HCT116 (cell line): Measurements from ENCODE around the gene GJB5. TPM values are rescaled to one million over a fixed set of nuclear protein-coding genes. Genes with fewer than 3 reads are reported as not detected.

Experiments used
- ATAC-seq: fragments of 200-7000 bp; cut with Tn5 transposase; 2 replicates; pipeline ENCODE4 v1.9.1; 2020; ENCODE audit warnings: mild to moderate bottlenecking, moderate library complexity
- BruUV-seq: library from RNA; stranded (reverse); fragments of 400-500 nt; replicated peaks from 2 replicates; lab custom pipeline; 2021; lab: Mats Ljungman, UMichigan
- CTCF ChIA-PET: fragments of 300-600 bp; sonication (Branson Sonifier 250); formaldehyde crosslinking; loops from one replicate; lab custom pipeline; 2021; ENCODE audit warnings: antibody characterized with exemption; lab: Charles Lee
- POLR2A ChIA-PET: fragments of 300-600, 350-600 bp; sonication (Branson Sonifier 250); formaldehyde crosslinking; loops from one replicate; lab custom pipeline; 2021; ENCODE audit warnings: antibody characterized with exemption; lab: Charles Lee
- RAD21 ChIA-PET, 2 experiments: fragments of 300-600 bp; sonication (Branson Sonifier 250); formaldehyde crosslinking; loops; one replicate each; lab custom pipeline; 2023; ENCODE audit warnings: low total read pairs in 2 of 2; ENCODE audit not compliant: uncharacterized antibody in 2 of 2, unreplicated experiment in 2 of 2, low non-redundant PET in 1 of 2; lab: Charles Lee
- DNase-seq: peaks from one replicate; pipeline ENCODE4 v3.0.0-alpha.2; 2010; ENCODE audit warnings: low read depth, low spot score
- H2AFZ ChIP-seq: fragments of 200-600 bp; shearing (Covaris generic), sonication (generic); 2 replicates; pipeline ENCODE4 v1.6.1; 2017; ENCODE audit warnings: low read depth, mixed run types, mixed read lengths, antibody characterized with exemption, low read length; ENCODE audit not compliant: poor library complexity, severe bottlenecking
- H3K27ac ChIP-seq: 2 replicates; pipeline ENCODE4 v1.5.1; 2012; ENCODE audit warnings: low read depth, low read length
- H3K27me3 ChIP-seq: fragments of 200-600 bp; sonication (generic); 2 replicates; pipeline ENCODE4 v1.6.1; 2016; ENCODE audit warnings: mixed run types, low read length, mixed read lengths; ENCODE audit not compliant: insufficient read depth
- H3K36me3 ChIP-seq, 2 experiments: fragments of 200-500 bp in 1 of 2; fragments of 200-600 bp in 1 of 2; sonication (Bioruptor generic) in 1 of 2; sonication (generic) in 1 of 2; 2 replicates each; pipeline versions ENCODE4 v1.5.1 to v1.6.1; 2014 to 2016; ENCODE audit warnings: low read length in 2 of 2, inconsistent platforms in 1 of 2, mixed read lengths in 1 of 2, mixed run types in 1 of 2; ENCODE audit not compliant: insufficient read depth in 2 of 2, control insufficient read depth in 1 of 2
- H3K4me1 ChIP-seq, 2 experiments: fragments of 200-600 bp in 1 of 2; sonication (generic) in 1 of 2; 2 replicates each; pipeline versions ENCODE4 v1.5.1 to v1.6.1; 2012 to 2017; ENCODE audit warnings: low read length in 2 of 2, inconsistent platforms in 1 of 2, mild to moderate bottlenecking in 1 of 2, mixed read lengths in 1 of 2, mixed run types in 1 of 2, moderate library complexity in 1 of 2; ENCODE audit not compliant: insufficient read depth in 2 of 2, control insufficient read depth in 1 of 2
- H3K4me2 ChIP-seq: fragments of 200-600 bp; sonication (generic); 2 replicates; pipeline ENCODE4 v1.6.1; 2017; ENCODE audit warnings: mixed run types, low read length, mixed read lengths
- H3K4me3 ChIP-seq, 2 experiments: fragments of 200-600 bp in 1 of 2; sonication (generic) in 1 of 2; replicated peaks in 1 of 2; 2 replicates each; pipeline ENCODE4 v1.5.1; 2011 to 2016; ENCODE audit warnings: low read length in 2 of 2, control low read depth in 1 of 2, low read depth in 1 of 2, mild to moderate bottlenecking in 1 of 2, mixed read lengths in 1 of 2, mixed run types in 1 of 2
- H3K79me2 ChIP-seq: fragments of 200-600 bp; sonication (generic); 2 replicates; pipeline ENCODE4 v1.6.1; 2017; ENCODE audit warnings: mild to moderate bottlenecking, mixed run types, low read length, moderate library complexity, mixed read lengths; ENCODE audit not compliant: insufficient read depth
- H3K9ac ChIP-seq: fragments of 200-600 bp; sonication (generic); 2 replicates; pipeline ENCODE4 v1.6.1; 2016; ENCODE audit warnings: low read length, mixed read lengths
- H3K9me2 ChIP-seq: fragments of 200-600 bp; sonication (generic), shearing (Covaris generic); 2 replicates; pipeline ENCODE4 v1.6.1; 2017; ENCODE audit warnings: mixed run types, mild to moderate bottlenecking, moderate library complexity; ENCODE audit not compliant: insufficient read depth
- H3K9me3 ChIP-seq, 2 experiments: fragments of 200-500 bp in 1 of 2; fragments of 200-600 bp in 1 of 2; sonication (Bioruptor generic) in 1 of 2; sonication (generic) in 1 of 2; 2 replicates each; pipeline ENCODE4 v1.6.1; 2014 to 2017; ENCODE audit warnings: low read length in 2 of 2, mixed read lengths in 2 of 2, inconsistent platforms in 1 of 2, low read depth in 1 of 2, mild to moderate bottlenecking in 1 of 2, mixed run types in 1 of 2, moderate library complexity in 1 of 2; ENCODE audit not compliant: control insufficient read depth in 1 of 2, insufficient read depth in 1 of 2
- H4K20me1 ChIP-seq: fragments of 200-600 bp; sonication (generic), shearing (Covaris generic); 2 replicates; pipeline ENCODE4 v1.6.1; 2017; ENCODE audit warnings: mixed run types, mild to moderate bottlenecking, moderate library complexity; ENCODE audit not compliant: insufficient read depth
- EZH2phosphoT487 ChIP-seq: fragments of 200-600 bp; IDR thresholded peaks from 2 replicates; pipeline ENCODE4 v1.6.1; 2018; ENCODE audit warnings: antibody characterized with exemption, borderline replicate concordance
- RAD21 ChIP-seq: IDR thresholded peaks from 2 replicates; pipeline ENCODE4 v1.6.1; 2012; ENCODE audit warnings: low read depth, mild to moderate bottlenecking
- SIN3A ChIP-seq: IDR thresholded peaks from 2 replicates; pipeline ENCODE4 v1.6.1; 2012; ENCODE audit warnings: low read depth
- SRF ChIP-seq: IDR thresholded peaks from 2 replicates; pipeline ENCODE4 v1.6.1; 2012; ENCODE audit warnings: low read depth
- ZFX ChIP-seq: fragments of 450-650 bp; IDR thresholded peaks from 2 replicates; pipeline ENCODE4 v1.6.1; 2017
- ZNF274 ChIP-seq: fragments of 200-500 bp; sonication (Bioruptor generic); IDR thresholded peaks from 2 replicates; pipeline ENCODE4 v1.6.1; 2014; ENCODE audit warnings: mild to moderate bottlenecking, low read depth, low read length, inconsistent platforms
- intact Hi-C: fragments of 100-400 bp; cut with micrococcal nuclease; formaldehyde crosslinking; loops from 2 replicates; pipeline ENCODE4 v1.10.0; 2022
- total RNA-seq: library from RNA; stranded (reverse); gene quantifications from one replicate; pipeline ENCODE4 v1.2.1, GENCODE V29; 2021; ENCODE audit not compliant: unreplicated experiment
- TF ChIP-seq, protein P1 (sequence below): IDR thresholded peaks from 2 replicates; pipeline ENCODE4 v1.6.1; 2011; ENCODE audit warnings: mild to moderate bottlenecking, low read length, moderate library complexity; ENCODE audit not compliant: insufficient replicate concordance; ENCODE audit errors: extremely low read depth

The GJB5 gene
- total RNA-seq, 1 experiment from 2014 or later, result 4.6 TPM

DNA sequence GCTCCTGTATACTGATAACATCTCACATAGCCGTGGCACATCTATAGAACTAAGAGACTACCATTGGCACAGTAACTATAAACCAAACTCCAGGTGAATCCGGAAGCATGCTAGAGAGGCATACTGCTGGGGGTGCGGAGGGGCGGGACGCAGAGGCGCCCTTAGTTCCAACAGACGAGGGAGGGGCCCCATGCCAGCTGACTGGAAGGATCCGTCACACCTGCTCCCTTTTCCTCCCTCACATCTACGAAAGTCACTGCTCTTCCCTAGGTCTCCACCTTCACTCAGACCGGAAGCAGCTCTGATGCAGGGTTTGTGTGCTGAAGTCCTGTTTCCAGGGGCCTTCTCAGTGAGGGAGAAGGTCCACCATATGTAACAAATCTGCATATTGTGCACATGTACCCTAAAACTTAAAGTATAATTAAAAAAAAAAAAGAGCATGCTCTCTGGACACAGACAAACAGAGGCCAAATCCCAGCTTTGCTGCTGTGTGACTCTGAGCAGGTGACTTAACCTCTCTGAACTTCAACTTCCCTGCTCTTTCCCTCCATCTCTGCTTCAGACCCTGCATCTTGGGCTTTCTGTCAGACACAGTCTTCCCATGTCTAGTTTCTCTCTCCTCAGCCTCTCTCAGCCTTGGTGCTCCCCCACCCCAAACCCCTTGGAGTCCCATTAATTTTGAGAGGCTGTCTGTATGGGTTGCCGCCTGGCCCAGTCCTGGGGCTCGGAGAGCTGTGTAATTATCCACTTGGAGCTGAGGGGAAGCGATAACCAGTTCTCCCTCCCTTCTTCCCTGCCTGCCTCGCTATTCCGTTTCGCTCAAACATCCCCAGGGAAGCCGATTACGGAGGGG is 7.8 kb upstream of the GJB5 start:
- no TSS peak for BruUV-seq
- intact Hi-C loops, result loop anchor here (10.0 kb wide), 1 partner anchor 1012 kb away; no protein-coding TSS in a partner anchor
- ChIA-PET RAD21 (no interaction called here), POLR2A (no interaction called here), CTCF (interaction anchor here (0.8 kb wide), 1 partner anchor 105 kb away, joined by 3 read pairs; no protein-coding TSS in a partner anchor)
- no peak for DNase-seq
- Histone ChIP-seq H3K4me1 (peaks cover 3 to 12% of the 10 kb centered on the region in 2 experiments; a peak in 3 of 4 replicates), H2AFZ (no peak overlapping the region), H3K27me3 (no peaks in the 10 kb centered on the region), H3K9ac (no peak overlapping the region), H3K27ac (no peak overlapping the region), H3K79me2 (no peaks in the 10 kb centered on the region), H3K9me2 (no peaks in the 10 kb centered on the region), H3K36me3 (no peaks in the 10 kb centered on the region), H4K20me1 (no peaks in the 10 kb centered on the region), H3K4me2 (no peak overlapping the region), H3K9me3 (no peaks in the 10 kb centered on the region), H3K4me3 (no peak overlapping the region)
- no peak for ATAC-seq
- TF ChIP-seq SRF, result no peak
- no peak for TF ChIP-seq SIN3A
- TF ChIP-seq, protein P1, sequence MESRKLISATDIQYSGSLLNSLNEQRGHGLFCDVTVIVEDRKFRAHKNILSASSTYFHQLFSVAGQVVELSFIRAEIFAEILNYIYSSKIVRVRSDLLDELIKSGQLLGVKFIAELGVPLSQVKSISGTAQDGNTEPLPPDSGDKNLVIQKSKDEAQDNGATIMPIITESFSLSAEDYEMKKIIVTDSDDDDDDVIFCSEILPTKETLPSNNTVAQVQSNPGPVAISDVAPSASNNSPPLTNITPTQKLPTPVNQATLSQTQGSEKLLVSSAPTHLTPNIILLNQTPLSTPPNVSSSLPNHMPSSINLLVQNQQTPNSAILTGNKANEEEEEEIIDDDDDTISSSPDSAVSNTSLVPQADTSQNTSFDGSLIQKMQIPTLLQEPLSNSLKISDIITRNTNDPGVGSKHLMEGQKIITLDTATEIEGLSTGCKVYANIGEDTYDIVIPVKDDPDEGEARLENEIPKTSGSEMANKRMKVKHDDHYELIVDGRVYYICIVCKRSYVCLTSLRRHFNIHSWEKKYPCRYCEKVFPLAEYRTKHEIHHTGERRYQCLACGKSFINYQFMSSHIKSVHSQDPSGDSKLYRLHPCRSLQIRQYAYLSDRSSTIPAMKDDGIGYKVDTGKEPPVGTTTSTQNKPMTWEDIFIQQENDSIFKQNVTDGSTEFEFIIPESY, result no peak
- no peak for TF ChIP-seq EZH2phosphoT487
- no peak for TF ChIP-seq ZFX
- no peak for TF ChIP-seq RAD21
- no peak for TF ChIP-seq ZNF274
